ENCODE results near the gene CKLF. TPM values are rescaled to one million over a fixed set of nuclear protein-coding genes. Genes with fewer than 3 reads are reported as not detected.

The CKLF gene
- total RNA-seq, 6 experiments from 2014 or later, result 44.7 to 61.4 (median 56.8) TPM

GRCh38 chr16:66569827-66570405 is 17.5 kb downstream of the CKLF start:
- TF ChIP-seq CTCF (IDR thresholded peaks at IDR 0.05), result no peak
- H3K9me3 Mint-ChIP-seq, result no peaks in the 10 kb centered on the region
- H3K4me3 Mint-ChIP-seq, result peak overlapping the region; percentile 36; the same call in 1 of the 2 replicates
- H3K27ac Mint-ChIP-seq, result peak overlapping the region; percentile 44; the same call in 1 of the 2 replicates
- peaks cover 13% of the 10 kb centered on the region for H3K36me3 Mint-ChIP-seq (ENCODE audit: low read depth)
- DNase-seq, result no peak
- H3K27me3 Mint-ChIP-seq (ENCODE audit: insufficient read depth), result no peaks in the 10 kb centered on the region; the same call in 1 of the 2 replicates
- H3K4me1 Mint-ChIP-seq (ENCODE audit: low read depth), result peaks cover 38% of the 10 kb centered on the region

- TF ChIP-seq CTCF (IDR thresholded peaks at IDR 0.05), result no peak
- no peaks in the 10 kb centered on the region for H3K27me3 Mint-ChIP-seq (ENCODE audit: insufficient read depth)
- H3K9me3 Mint-ChIP-seq, result no peaks in the 10 kb centered on the region
- no peak for DNase-seq
- H3K4me3 Mint-ChIP-seq, result no peak overlapping the region
- H3K27ac Mint-ChIP-seq, result no peak overlapping the region
- H3K36me3 Mint-ChIP-seq (ENCODE audit: low read depth), result peaks cover 2% of the 10 kb centered on the region
- peaks cover 33% of the 10 kb centered on the region for H3K4me1 Mint-ChIP-seq (ENCODE audit: low read depth)
These were observed 20.0 kb downstream of the CKLF start for GRCh38 chr16:66572356-66572755.

GRCh38 chr16:66574081-66574480 is 21.7 kb downstream of the CKLF start:
- DNase-seq, result no peak
- no peak for TF ChIP-seq CTCF (IDR thresholded peaks at IDR 0.05)
- Mint-ChIP-seq H3K27ac (no peak overlapping the region), H3K4me3 (no peak overlapping the region), H3K36me3 (ENCODE audit: low read depth) (no peaks in the 10 kb centered on the region; the same call in 1 of the 2 replicates), H3K4me1 (ENCODE audit: low read depth) (peaks cover 16% of the 10 kb centered on the region), H3K9me3 (no peaks in the 10 kb centered on the region), H3K27me3 (ENCODE audit: insufficient read depth) (peaks cover 8% of the 10 kb centered on the region)

- DNase-seq, result no peak
- Mint-ChIP-seq H3K27ac (no peak overlapping the region), H3K36me3 (ENCODE audit: low read depth) (no peaks in the 10 kb centered on the region; the same call in 1 of the 2 replicates), H3K27me3 (ENCODE audit: insufficient read depth) (peaks cover 8% of the 10 kb centered on the region), H3K9me3 (no peaks in the 10 kb centered on the region), H3K4me1 (ENCODE audit: low read depth) (peaks cover 12% of the 10 kb centered on the region), H3K4me3 (no peak overlapping the region)
- TF ChIP-seq CTCF (IDR thresholded peaks at IDR 0.05), result no peak
These were observed 22.2 kb downstream of the CKLF start for GRCh38 chr16:66574531-66574930.

- H3K27ac Mint-ChIP-seq, result no peak overlapping the region
- no peaks in the 10 kb centered on the region; the same call in 1 of the 2 replicates for H3K36me3 Mint-ChIP-seq (ENCODE audit: low read depth)
- DNase-seq, result no peak
- H3K4me1 Mint-ChIP-seq (ENCODE audit: low read depth), result peaks cover 8% of the 10 kb centered on the region
- no peak overlapping the region for H3K4me3 Mint-ChIP-seq
- TF ChIP-seq CTCF (IDR thresholded peaks at IDR 0.05), result no peak
- no peaks in the 10 kb centered on the region for H3K9me3 Mint-ChIP-seq
- peaks cover 8% of the 10 kb centered on the region for H3K27me3 Mint-ChIP-seq (ENCODE audit: insufficient read depth)
These were observed 22.7 kb downstream of the CKLF start for GRCh38 chr16:66575060-66575459.
